Amniotic epithelial cell (primary cell): ENCODE results near the gene F12.

Source experiments
- DNase-seq: peaks from one replicate; pipeline ENCODE4 v3.0.0-alpha.2; 2010; ENCODE audit warnings: low read depth

The F12 gene

GRCh38 chr5:177446200-177447065, 37.1 kb upstream of the F12 start, which contains the start of gene PRR7:
TSS of gene PRR7 (plus strand) at chr5:177446814. CDS start at chr5:177455068, 8,254 bp downstream.
- DNase-seq = peak; percentile 62

- DNase-seq = no peak
These were observed 36.5 kb upstream of the F12 start for GRCh38 chr5:177445917-177446199.

DNA sequence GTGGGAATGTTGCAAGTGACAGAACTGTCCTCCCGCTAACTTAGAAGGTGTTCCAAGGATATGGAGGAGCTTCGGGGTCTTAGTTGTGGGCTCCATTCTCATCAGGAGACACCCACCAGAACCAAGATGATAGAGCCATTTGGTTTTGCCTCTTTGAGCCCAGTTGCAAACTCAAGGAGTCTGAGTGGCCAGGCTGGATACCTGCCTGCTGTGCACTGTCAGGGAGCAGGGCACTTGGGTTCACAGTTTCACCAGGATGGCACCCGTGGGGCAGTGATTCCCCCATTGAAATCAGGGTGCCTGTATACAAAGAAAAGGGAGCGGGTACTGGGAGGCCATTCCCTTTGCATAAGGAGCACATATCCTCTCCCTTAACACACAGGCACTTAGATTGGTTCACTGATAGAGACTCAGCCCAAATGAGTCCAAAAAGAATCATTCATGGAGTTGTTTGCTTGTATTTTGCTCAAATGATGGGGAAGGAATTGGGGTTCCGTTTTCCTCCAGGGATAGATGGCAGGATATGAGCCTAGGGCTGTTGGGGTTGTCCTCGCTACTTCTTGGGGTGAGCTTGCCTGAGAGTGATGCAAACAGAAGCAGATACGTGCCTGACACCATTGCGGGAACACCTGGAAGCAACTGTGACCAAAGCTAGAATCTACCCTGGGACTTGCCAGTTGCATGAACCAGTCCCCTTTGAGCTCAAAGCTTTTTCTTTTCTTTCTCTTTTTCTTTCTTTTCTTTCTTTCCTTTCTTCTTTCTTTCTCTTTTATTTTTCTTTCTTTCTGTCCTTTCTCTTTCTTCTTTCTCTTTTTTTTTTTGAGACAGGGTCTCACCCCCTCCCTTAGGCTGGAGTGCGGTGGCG, 35.9 kb upstream of the F12 start:
- DNase-seq = no peak

DNA sequence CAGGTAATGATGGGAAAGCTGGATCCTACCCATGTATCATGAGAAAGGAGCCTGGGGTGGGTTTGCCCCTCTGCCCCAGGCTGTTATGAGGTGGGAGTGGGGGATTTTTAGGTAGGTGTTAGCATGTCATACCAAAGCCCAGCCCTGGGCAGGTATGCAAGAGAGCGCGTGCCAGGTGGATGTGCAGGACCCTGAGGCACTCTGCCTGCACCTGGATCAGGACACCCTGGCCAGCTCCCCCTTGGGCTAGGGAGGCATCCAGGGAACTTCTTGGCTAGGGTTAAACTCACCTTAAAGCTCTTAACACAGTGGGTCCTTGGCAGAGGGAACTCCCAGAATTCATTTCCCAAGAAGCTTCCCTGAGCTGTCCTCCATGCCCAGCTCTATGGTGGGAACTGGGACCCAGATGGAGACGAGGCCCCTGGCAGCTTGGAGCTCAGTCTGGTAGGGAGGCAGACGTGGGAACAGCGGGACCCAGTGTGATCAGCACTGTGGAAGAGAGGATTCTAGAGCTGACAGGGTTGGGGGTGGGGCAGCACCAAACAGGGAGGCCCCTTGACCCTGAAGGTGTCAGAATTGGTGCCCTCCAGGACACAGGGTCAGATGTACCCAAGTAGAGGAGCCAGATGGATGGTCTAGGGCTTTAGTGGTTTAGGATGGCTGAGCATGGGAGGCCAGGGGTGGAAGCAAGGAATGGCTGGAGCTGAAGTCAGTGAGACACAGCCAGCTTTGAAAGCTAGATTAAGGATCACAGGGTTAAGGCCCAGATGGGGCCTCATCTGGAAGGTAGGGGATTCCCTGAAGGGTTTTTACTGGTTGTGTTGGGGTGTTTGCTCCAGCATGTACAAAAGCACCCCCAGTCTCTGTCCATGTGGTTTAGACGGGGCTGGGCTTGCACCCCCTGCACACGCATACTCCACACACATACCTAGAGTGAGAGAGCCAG, 35.0 kb upstream of the F12 start:
- no peak for DNase-seq

DNA sequence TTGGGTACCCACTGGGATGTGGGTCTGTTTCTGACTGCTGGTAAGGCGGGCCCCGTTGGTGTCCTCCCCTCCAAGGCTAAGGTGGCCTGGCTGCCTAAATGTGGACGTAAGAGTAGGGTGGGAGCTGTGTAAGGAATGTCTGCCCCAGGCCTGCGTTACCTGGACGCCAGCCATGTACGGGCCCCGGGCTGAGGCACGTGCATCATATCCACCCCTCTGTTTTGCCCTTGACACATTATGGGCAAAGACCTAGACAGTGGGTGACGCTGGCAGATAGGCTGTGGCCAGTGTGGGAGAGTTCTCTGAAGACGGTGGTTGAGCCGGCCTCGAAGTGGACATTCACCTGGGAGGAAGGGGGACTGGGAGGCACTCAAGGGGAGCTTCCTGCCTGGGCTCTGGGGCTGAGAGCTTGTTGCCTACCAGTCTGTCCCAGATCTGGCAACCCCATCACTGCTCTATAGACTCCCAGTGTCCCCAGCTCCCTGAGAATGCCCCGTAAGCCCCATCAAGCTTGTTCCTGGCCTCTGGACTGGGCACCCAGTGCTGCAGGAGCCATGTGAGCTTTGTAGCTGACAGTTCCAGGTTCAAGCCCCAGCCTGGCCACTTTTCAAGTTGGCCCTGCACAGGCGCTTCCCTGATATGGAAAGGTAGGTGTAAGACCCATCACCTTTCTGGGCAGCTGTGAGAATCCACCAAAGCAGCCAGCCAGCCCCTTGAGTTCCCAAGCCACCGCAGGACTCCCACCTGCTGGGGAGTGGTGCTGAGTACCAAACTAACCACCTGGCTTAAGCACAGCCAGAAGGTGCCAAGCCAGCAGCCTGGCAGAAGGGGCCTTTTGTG, 34.0 kb upstream of the F12 start:
- no peak for DNase-seq

DNA sequence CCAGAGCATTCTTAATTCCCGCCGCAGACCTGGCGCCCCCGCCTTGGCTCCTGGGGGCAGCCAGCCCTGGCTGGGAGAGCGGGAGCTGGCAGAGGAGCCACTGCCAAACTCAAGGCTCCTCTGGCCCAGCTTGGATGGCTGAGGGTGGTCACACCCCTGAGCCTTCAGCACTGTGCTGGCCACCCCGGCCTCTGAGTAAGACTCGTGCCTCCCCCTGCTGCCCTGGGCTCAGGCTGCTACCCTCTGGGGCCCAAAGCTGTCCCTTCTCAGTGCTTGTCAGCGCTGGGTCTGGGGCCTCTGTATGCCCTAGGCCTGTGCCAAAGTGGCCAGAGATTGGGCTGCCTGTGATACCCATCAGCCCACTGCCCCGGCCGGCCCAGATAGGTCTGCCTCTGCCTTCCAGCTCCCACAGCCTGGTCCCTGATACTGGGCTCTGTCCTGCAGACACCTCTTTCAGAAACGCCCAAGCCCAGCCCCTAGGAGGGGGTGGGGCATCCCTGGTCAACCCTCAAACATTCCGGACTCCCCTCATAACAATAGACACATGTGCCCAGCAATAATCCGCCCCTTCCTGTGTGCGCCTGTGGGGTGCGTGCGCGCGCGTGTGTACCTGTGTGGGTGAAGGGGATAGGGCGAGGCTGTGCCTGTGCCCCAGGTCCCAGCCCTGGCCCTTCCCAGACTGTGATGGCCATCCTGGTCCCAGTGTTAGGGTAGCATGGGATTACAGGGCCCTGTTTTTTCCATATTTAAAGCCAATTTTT, 32.9 kb upstream of the F12 start:
- no peak for DNase-seq

GRCh38 chr5:177440990-177441780, 31.8 kb upstream of the F12 start:
- DNase-seq = no peak

DNA sequence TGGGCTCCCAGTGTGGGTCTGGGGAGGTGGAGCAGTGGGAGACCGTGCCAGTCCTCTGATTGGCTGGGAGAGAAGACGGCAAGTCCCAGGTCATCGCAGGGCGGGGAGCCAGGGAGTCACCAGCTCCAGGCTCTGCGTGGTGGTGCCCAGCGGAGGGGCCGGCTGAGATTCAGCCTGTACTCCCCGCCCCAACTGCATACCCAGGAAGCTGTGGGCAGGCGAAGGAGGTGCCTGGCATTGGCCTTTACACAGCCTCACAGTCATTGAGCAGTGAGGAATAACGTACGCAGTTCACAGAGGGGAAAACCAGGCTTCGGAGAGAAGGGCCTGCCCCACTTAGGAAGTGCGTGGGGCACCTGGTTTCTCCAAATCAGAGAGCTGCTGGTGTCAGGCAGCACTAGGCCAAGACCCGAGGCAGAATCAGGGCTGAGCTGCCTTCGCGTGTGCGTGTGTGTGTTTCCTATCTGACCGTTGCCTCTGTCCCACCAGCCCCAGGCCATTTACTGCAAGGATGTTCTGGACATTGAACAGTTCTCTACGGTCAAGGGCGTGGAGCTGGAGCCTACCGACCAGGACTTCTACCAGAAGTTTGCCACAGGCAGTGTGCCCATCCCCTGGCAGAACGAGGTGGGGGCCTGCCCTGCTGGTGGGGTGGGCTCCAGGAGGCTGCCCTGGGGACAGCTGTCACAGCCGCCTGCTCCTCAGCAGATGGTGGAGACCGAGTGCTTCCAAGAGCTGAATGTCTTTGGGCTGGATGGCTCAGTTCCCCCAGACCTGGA, 31.0 kb upstream of the F12 start:
- no peak for DNase-seq

DNA sequence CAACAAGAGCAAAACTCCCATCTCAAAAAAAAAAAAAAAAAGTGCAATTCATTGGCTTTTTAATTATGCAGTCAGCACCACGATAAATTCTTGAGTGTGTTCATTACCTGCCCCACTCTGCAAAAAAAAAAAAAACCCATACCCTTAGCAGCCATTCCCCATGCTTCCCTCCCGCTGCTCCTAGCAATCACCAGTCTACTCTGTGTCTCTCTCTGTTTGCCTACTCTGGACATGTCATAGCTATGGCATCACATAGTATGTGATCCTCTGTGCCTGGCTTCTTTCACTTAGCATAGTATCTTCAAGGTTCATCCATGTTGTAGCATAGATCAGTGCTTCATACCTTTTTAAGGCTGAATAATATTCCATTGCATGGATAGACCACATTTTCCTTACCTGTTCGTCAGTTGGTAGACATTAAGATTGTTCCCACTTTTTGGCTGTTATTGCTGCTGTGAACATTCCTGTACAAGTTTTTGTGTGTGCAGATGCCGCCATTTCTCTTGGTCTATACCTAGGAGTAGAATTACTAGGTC, 30.2 kb upstream of the F12 start:
- no peak for DNase-seq

DNA sequence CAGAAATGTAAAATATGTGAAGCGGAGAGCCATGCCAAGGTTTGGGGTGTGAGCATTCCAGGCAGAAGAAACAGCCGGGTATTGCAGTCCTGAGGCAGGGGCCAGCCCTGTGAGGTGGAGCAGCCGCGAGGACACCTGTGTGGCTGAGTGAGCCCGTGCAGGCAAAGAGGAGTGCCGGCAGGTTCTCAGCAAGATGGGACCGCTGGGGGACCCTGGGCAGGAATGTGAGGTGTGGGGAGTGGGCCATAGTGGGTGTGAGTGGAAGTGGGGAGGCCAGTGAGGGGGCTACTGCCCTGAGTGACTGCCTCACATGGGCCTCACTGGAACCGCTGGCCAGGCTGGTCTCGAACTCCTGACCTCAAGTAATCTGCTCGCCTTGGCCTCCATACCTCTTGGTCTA, 29.1 kb upstream of the F12 start:
- DNase-seq = no peak

DNA sequence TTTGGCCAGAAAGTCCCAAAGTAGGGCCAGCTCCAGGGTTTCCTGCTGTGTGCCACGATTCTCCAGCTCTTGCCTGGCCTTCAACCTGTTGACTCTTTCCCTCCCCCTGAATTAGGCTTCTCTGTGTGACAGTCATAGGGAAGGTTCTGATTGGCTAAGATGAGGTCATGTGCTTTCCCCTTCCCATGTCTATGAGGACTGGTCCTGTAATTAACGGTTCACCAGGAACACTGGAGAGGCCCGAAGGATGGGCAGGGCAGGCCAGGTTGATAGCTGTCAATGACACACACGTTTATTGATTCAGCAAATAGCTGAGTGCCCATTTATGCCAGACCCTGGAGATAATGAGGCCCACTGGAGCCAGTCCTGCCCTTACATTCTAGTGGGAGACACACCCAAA, 28.3 kb upstream of the F12 start:
- no peak for DNase-seq

GRCh38 chr5:177435847-177436536, 26.6 kb upstream of the F12 start:
- DNase-seq = no peak

DNA sequence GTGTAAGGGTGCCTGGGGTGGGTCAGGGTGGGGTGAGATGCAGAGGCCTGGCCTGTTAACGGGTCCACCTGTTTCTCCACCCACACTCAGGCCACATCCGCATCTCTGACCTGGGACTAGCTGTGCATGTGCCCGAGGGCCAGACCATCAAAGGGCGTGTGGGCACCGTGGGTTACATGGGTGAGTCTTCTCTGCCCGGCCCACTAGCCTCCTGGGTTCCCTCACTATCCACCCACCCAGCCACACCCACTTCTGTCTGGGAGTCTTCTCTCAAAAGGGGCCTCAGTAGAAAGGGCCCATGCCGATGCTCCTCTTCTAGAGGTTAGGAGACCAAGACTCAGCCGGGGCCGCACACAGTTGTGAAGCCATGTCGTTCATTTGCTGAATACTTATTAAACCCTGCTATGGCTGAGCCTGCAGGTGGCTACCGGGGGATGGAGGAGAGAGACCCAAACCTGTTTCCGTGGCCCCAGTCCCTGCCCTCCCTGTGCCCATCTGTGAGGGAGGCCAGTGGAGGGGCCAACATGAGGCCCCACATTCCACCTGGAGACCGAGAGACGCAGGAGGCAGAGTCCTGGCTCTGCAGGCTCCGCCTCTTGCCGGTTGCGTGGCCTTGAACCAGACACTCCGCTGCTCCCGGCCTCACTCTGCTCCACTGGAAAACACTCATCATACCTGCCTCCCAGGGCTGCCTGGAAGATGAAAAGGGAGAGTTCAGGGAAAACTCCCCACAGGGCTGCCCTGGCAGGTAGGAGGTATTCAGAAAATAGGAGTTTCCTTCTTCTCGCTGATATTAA, 25.8 kb upstream of the F12 start:
- no peak for DNase-seq

DNA sequence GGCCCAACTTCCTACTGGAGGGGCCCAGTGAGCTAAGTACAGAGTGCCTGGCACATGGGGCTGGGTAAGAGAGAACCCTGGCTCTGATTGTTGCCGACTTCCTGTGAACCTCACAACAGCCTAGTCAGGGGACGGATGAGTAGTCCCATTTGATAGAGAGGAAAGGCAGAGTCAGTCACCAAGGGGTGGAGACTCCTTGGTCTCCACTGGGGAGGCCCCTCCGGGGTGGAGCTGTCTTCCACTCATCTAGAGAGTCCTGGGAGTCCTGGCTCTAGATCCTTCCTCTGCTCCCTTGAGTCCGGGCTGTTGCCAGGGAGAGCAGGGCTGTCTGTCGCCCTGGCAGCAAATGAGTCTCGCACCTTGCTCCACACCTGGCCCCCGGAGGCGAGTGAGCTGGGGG, 25.1 kb upstream of the F12 start:
- no peak for DNase-seq

GRCh38 chr5:177433658-177434217, 24.4 kb upstream of the F12 start:
- no peak for DNase-seq

GRCh38 chr5:177432839-177433657, 23.7 kb upstream of the F12 start:
- no peak for DNase-seq
